ENCODE results near the gene SNTN.

The SNTN gene

GRCh38 chr3:63684081-63684480 lies 31.6 kb downstream of the SNTN start:
- TF ChIP-seq CTCF (IDR thresholded peaks at IDR 0.05; ENCODE audit: control extremely low read depth, extremely low read depth, low read depth, missing control alignments): no peak

GRCh38 chr3:63685340-63685739 lies 32.9 kb downstream of the SNTN start:
- no peak for DNase-seq (ENCODE audit: extremely low spot score)
- no peak for TF ChIP-seq CTCF (IDR thresholded peaks at IDR 0.05; ENCODE audit: control extremely low read depth, extremely low read depth, low read depth, missing control alignments)
- CTCF ChIA-PET: interaction anchor here (2.0 kb wide), 1 partner anchor 12 kb away, joined by 4 read pairs; no protein-coding TSS in a partner anchor
- POLR2A ChIA-PET: no interaction called here

More at GRCh38 chr3:63684081-63684480, 31.6 kb downstream of the SNTN start:
- ChIA-PET POLR2A (no interaction called here), CTCF (interaction anchor here (1.2 kb wide), 1 partner anchor 25 kb away, joined by 3 read pairs; no protein-coding TSS in a partner anchor)
- no peak for DNase-seq (ENCODE audit: extremely low spot score)

GRCh38 chr3:63687278-63688225 lies 35.1 kb downstream of the SNTN start:
- ChIA-PET POLR2A (no interaction called here), CTCF (interaction anchor here (0.8 kb wide), 1 partner anchor 10 kb away, joined by 3 read pairs; no protein-coding TSS in a partner anchor)
- DNase-seq (ENCODE audit: extremely low spot score): no peak
- no peak for TF ChIP-seq CTCF (IDR thresholded peaks at IDR 0.05; ENCODE audit: control extremely low read depth, extremely low read depth, low read depth, missing control alignments)

- DNase-seq (ENCODE audit: extremely low spot score): no peak
- ChIA-PET CTCF (no interaction called here), POLR2A (no interaction called here)
- no peak for TF ChIP-seq CTCF (IDR thresholded peaks at IDR 0.05; ENCODE audit: control extremely low read depth, extremely low read depth, low read depth, missing control alignments)
Observed at GRCh38 chr3:63689285-63689684, 36.8 kb downstream of the SNTN start.

GRCh38 chr3:63693351-63693750 lies 40.9 kb downstream of the SNTN start:
- DNase-seq (ENCODE audit: extremely low spot score): no peak
- ChIA-PET CTCF (no interaction called here), POLR2A (no interaction called here)
- TF ChIP-seq CTCF (IDR thresholded peaks at IDR 0.05; ENCODE audit: control extremely low read depth, extremely low read depth, low read depth, missing control alignments): no peak

GRCh38 chr3:63705092-63705645 lies 52.7 kb downstream of the SNTN start:
- no peak for TF ChIP-seq CTCF (IDR thresholded peaks at IDR 0.05; ENCODE audit: control extremely low read depth, extremely low read depth, low read depth, missing control alignments)
- DNase-seq (ENCODE audit: extremely low spot score): no peak
- CTCF ChIA-PET: no interaction called here
- POLR2A ChIA-PET: no interaction called here
